ENCODE results near the gene GDA.

- TF ChIP-seq ZNF24 (IDR thresholded peaks at IDR 0.05) (no peak), NELFE (IDR thresholded peaks at IDR 0.05; ENCODE audit: insufficient read depth, insufficient read length) (no peak), ETV6 (IDR thresholded peaks at IDR 0.05; ENCODE audit: borderline replicate concordance in 1 of 2, low read depth in 2 of 2, low read length in 1 of 2) (no peak), ETV6 (CRISPR knock-in tag; IDR thresholded peaks at IDR 0.05; ENCODE audit: borderline replicate concordance) (no peak), ARHGAP35 (IDR thresholded peaks at IDR 0.05; ENCODE audit: partially characterized antibody) (no peak), HMG20B (CRISPR knock-in tag; IDR thresholded peaks at IDR 0.05) (no peak), NR1H2 (CRISPR knock-in tag; IDR thresholded peaks at IDR 0.05) (no peak), ZEB2 (IDR thresholded peaks at IDR 0.05) (no peak), ZNF274 (IDR thresholded peaks at IDR 0.05; ENCODE audit: borderline replicate concordance, low read depth, low read length) (no peak), ZNF316 (IDR thresholded peaks at IDR 0.05) (no peak), NFE2L1 (tag; IDR thresholded peaks at IDR 0.05; ENCODE audit: borderline replicate concordance, low read depth) (no peak), NR3C1 (CRISPR knock-in tag; IDR thresholded peaks at IDR 0.05) (no peak), ZNF146 (CRISPR knock-in tag; IDR thresholded peaks at IDR 0.05; ENCODE audit: unreplicated experiment) (no peak)
- TF ChIP-seq, protein P1, sequence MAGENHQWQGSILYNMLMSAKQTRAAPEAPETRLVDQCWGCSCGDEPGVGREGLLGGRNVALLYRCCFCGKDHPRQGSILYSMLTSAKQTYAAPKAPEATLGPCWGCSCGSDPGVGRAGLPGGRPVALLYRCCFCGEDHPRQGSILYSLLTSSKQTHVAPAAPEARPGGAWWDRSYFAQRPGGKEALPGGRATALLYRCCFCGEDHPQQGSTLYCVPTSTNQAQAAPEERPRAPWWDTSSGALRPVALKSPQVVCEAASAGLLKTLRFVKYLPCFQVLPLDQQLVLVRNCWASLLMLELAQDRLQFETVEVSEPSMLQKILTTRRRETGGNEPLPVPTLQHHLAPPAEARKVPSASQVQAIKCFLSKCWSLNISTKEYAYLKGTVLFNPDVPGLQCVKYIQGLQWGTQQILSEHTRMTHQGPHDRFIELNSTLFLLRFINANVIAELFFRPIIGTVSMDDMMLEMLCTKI (IDR thresholded peaks at IDR 0.05; ENCODE audit: partially characterized antibody): no peak
Measured at GRCh38 chr9:72151104-72151503, 1.9 kb downstream of the GDA start.
